Activated CD8-positive, alpha-beta memory T cell treated with anti-CD3 and anti-CD28 coated beads for 48 hours (primary cell): ENCODE data around the gene AOC2.

Experiments used
- DNase-seq, 3 experiments: peaks; one replicate each; pipeline ENCODE4 v3.0.0-alpha.2; 2020; ENCODE audit warnings: low read depth in 2 of 3, low spot score in 2 of 3

Gene AOC2

GRCh38 chr17:42844271-42844670, at the start of gene AOC2:
Gene AOC2, plus strand, starts transcription at chr17:42844580. Its CDS starts 47 bp downstream, at chr17:42844627.
- no peak for DNase-seq

DNA sequence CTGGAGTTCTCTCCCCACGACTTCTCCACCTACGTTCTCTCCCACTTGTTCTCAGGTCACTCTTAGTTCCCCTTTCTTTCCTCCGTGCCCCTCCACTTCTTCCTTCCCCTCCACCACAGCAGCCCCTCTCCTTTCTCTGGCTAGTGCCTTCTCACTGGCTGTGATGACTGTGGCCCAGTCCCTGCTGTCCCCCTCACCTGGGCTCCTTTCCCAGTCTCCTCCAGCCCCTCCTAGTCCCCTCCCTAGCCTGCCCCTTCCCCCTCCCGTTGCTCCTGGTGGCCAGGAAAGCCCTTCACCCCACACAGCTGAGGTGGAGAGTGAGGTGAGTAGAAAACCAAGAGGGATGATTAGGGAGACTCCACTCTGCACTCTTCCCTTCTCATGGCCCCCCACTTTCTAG, 49.3 kb upstream of the AOC2 start:
- no peak for DNase-seq

DNA sequence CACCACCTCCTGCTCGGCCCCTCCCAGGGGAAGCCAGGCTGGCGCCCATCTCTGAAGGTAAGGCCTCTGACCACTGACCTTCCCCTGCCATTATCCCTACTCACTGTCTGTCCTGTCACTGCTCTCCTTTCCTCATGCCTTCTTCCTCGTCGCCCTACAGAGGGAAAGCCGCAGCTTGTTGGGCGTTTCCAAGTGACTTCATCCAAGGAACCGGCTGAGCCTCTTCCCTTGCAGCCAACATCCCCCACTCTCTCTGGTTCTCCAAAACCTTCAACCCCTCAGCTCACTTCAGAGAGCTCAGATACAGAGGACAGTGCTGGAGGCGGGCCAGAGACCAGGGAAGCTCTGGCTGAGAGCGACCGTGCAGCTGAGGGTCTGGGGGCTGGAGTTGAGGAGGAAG, 48.9 kb upstream of the AOC2 start:
- no peak for DNase-seq

- DNase-seq: no peak
Observed at GRCh38 chr17:42796066-42796758, 48.2 kb upstream of the AOC2 start.

DNA sequence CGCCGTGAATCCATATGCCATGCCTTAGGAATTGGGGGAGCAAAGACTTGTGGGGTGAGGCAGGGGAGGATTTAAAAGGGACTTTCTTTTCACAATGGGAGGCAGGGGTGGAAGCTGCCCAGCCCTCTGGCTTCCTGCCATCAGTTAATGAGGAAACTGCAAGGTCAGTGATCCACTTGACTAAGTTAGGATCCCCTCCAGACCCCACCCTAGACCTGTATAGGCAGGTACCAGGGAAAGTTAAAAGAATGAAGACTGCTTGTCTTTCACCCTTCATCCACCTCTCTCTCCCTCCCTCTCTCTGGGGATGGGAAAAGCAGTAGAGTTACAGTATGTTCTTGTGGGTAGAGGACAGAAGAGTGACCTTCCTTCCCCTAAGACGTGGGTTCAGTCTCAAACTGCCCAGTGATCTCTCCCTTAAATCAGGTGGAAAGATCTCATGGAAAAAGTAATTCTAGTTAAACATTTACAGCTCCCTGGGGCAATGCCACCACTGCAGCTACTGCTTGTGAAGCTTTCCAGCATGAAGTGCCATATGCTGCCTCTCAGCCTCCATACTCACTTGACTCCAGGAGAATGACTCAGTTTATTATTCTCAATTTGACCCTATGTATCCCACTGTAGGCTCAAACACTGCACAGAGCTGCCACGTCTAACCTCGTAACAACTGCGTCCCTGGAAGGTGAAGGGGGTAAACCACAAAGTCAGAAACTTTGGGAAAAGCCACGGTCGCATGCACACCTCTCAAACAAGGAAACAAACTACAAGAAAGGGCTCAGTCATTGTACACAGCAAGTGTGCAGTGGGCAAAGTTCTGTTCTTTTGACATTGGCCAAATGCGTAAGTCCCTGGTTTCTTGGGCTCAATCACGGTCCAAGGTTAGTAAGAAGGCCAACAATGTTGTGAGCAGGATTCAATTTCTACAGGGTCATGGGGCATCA, 47.0 kb upstream of the AOC2 start:
- DNase-seq: no peak

DNA sequence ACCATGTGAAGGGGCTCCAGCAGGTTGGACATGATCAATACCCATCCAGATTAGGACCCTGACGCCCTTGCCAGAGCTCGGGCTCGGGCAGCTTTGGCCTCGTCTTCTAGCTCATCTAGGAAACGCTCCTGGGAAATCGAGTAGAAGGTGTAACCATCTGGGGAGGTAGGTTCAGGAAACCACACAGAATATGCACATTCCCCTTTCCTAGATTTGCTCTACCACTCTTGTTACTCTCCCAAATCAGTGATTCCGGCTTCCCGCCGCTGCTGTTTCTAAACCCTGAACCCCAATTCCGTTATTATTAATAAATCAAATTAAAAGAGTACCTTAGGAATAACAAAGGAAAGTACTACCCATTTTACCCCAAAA, 46.4 kb upstream of the AOC2 start:
- no peak for DNase-seq

DNA sequence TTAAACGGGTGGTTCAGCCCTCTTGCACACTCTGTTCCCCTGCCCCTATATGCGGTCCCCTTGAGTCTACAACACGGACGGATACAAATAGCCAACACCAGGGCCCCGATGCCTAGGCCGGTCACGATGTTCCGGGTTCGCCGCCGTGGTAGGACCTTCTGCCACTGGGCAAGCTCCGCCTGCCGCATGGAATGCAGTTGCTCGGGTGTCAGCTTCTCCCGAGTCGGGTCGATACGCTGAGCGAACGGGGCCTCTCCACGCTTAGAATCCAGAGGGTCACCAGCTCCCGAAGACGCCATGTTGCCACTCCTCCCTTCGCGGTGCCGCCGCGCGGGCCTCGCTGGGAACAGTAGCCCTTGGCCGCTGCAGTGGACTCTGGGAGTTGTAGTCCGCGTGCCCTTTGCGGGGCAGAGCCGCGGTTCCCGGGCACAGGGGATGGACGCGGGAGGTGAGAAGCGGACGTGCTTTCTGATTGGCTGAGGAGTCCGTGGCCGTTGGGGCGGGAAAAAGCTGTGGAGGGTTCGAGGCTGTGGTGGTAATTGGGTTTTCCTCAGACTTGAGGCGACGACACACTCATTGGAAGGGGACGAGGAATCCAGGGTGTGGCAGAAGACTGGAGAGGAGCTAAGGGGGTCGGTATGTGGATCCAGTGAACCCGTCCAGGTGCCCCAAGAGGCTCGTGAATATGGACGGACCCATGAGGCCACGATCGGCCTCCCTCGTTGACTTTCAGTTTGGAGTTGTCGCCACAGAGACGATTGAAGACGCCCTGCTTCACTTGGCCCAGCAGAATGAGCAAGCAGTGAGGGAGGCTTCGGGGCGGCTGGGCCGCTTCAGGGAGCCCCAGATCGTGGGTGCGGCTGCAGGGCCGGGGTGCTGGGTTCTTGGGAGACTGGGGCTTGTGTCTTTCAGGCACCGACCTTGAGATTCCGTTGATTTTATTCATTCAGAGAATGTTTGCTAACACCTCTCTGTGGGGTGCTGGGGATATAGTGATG, 45.7 kb upstream of the AOC2 start, which contains the start of the genes CNTD1 and COA3:
Gene CNTD1, plus strand, starts transcription at position 479 of the 998 bp plus-strand sequence. Its CDS starts 207 bp downstream, at position 686.
Gene COA3, minus strand, starts transcription at position 322 of the 998 bp plus-strand sequence. Its CDS starts 23 bp downstream, at position 299.
- peak in 2 of 3 experiments; percentile 61 to 68 for DNase-seq

- no peak for DNase-seq
Observed at GRCh38 chr17:42803074-42803883, 41.1 kb upstream of the AOC2 start.

GRCh38 chr17:42804918-42805367, 39.4 kb upstream of the AOC2 start:
- DNase-seq: no peak

GRCh38 chr17:42806249-42806648, 38.1 kb upstream of the AOC2 start:
- DNase-seq: no peak

- no peak for DNase-seq
Observed at GRCh38 chr17:42809250-42809649, 35.1 kb upstream of the AOC2 start.

- DNase-seq: no peak
Observed at GRCh38 chr17:42814633-42815399, 29.6 kb upstream of the AOC2 start.

DNA sequence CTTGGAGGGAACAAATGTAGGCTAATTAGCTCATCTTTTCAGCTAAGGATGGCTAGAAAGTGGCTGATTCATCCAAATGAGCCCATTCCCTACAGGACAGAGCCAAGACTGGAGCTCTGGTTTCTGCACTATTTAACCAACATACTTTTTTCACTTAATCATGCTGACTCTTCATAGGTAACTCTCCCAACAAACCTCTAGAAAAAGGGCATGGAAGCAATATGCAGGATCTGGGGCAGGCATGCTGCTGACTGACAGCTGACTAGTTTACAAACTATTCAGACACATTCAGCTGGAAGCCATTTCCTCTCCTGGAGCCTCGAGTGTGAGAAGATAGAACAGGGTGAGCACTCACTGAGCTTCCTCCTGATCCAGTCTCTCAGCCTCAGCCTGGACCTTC, 26.5 kb upstream of the AOC2 start:
- DNase-seq: no peak

DNA sequence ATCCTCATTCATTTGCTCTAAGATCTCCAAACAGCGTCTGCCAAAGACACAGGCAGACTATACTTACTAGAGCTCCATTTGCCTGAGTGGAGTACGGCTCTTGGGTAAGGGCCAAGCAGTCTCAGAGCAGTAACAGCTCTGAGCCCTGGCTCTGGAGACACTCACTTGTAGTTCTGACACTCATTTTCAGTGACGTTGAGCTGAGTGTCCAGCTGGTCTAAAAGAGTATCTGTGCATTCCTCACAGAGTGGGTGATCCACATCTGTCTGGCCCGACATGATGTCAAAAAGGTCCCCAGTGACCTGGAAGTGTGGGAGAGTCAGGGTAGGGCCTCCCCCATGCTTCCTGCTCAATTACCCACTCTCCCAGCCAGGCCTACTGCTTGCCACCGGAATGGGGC, 26.0 kb upstream of the AOC2 start:
- DNase-seq: no peak

DNA sequence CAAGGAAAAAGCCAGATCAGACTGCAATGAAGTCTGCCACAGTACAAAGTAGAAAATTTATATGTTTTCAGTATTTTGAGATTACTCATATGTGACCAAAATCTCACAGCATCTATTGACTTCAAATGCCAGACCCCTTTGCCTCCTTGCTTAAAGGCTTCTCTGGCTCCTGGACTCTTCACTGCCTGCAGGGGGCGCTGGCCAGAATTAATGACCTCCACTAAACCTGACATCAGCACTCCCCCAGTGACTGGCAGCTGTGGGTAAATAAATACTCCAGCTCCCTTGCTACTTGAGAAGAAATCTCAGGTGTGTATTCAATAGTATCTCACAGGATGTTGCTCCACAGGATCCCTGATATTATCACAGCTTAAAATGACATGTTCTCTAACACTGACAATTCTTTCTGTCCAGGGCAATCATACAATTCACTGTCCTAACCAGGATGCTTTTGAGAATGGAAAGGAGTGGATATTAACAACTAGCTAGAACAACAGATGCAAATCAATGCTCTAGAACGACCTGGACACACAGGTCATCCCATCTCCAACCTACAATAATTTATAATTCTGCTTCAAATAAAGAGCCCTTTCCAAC, 24.3 kb upstream of the AOC2 start:
- peak in 2 of 3 experiments; percentile 29 to 32 for DNase-seq

DNA sequence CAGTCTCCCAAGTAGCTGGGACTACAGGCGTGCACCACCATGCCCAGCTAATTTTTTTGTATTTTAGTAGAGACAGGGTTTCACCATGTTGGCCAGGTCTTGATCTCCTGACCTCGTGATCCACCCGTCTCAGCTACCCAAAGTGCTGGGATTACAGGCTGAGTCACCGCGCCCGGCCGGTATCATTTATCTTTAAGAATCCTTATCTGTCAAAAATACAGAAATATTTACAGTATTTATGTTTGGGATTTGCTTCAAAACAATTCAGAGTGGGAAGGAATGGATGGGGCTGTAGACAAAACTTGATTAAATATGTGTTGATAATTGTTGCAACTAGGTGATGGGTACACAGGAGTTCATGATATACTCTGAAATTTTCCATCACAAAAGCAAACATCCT, 23.2 kb upstream of the AOC2 start:
- no peak for DNase-seq

DNA sequence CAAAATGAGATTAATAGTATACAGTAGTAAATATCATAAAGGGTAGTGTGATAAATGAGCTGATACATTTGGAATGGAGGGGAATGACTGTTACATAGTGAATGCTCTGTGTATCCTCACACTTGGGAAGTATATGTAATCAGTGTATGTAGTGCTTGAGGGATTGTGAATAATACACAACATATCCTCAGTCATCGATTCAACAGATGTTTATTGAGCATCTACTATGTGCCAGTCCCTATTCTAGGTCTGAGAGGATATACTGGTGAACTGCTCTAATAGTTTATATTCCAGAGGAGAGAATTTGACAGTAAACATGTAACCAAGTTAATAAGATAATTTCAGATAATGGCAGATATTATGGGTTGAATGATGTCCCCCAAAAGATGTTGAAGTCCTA, 16.9 kb upstream of the AOC2 start:
- no peak for DNase-seq

GRCh38 chr17:42830971-42831370, 13.4 kb upstream of the AOC2 start:
- DNase-seq: no peak
